SK-N-SH (cell line): ENCODE results near the gene CHAF1A. TPM values are rescaled to one million over a fixed set of nuclear protein-coding genes. Genes with fewer than 3 reads are reported as not detected.

Source experiments
- CTCF ChIA-PET: fragments of 300-600, 350-600 bp; formaldehyde crosslinking; extraction: SDS; loops from one replicate; lab custom pipeline; 2021; lab: Yijun Ruan, JAX
- POLR2A ChIA-PET: fragments of 350-600 bp; sonication (Branson Sonifier 250); formaldehyde crosslinking; extraction: SDS; loops from one replicate; lab custom pipeline; 2020; ENCODE audit warnings: antibody characterized with exemption, inconsistent platforms; lab: Yijun Ruan, JAX
- DNase-seq: peaks from one replicate; pipeline ENCODE4 v3.0.0; 2012
- H2AFZ ChIP-seq: fragments of 200-600 bp; sonication (generic); 2 replicates; pipeline ENCODE4 v1.8.1; 2016; ENCODE audit warnings: antibody characterized with exemption, mild to moderate bottlenecking, low read depth
- H3F3A ChIP-seq: fragments of 200-600 bp; sonication (generic); replicated peaks from 2 replicates; pipeline ENCODE3; 2016; ENCODE audit warnings: antibody characterized with exemption, mild to moderate bottlenecking; ENCODE audit not compliant: insufficient read depth
- H3K27ac ChIP-seq, 2 experiments: fragments of 200-500 bp in 1 of 2; fragments of 200-600 bp in 1 of 2; sonication (Bioruptor generic) in 1 of 2; sonication (generic), shearing (Covaris generic) in 1 of 2; 2 replicates each; pipeline versions ENCODE4 v1.5.1 to v1.6.1; 2014 to 2016; ENCODE audit warnings: low read depth in 2 of 2, inconsistent platforms in 1 of 2, low read length in 1 of 2, mild to moderate bottlenecking in 1 of 2, mixed read lengths in 1 of 2
- H3K27me3 ChIP-seq: fragments of 200-600 bp; sonication (generic), shearing (Covaris generic); 2 replicates; pipeline ENCODE4 v1.6.1; 2016; ENCODE audit warnings: mixed run types; ENCODE audit not compliant: insufficient read depth
- H3K36me3 ChIP-seq, 2 experiments: fragments of 200-500 bp in 1 of 2; fragments of 200-600 bp in 1 of 2; sonication (Bioruptor generic) in 1 of 2; sonication (generic) in 1 of 2; replicated peaks in 1 of 2; 2 replicates each; pipeline versions ENCODE3 to v1.5.1; 2014 to 2016; ENCODE audit warnings: low read length in 1 of 2, mild to moderate bottlenecking in 1 of 2; ENCODE audit not compliant: insufficient read depth in 2 of 2, control insufficient read depth in 1 of 2
- H3K4me1 ChIP-seq, 2 experiments: fragments of 200-500 bp in 1 of 2; fragments of 200-600 bp in 1 of 2; sonication (Bioruptor generic) in 1 of 2; sonication (generic), shearing (Covaris generic) in 1 of 2; 2 replicates each; pipeline versions ENCODE4 v1.5.1 to v1.6.1; 2014 to 2016; ENCODE audit warnings: low read depth in 1 of 2, low read length in 1 of 2, mixed run types in 1 of 2; ENCODE audit not compliant: insufficient read depth in 2 of 2, control insufficient read depth in 1 of 2
- H3K4me2 ChIP-seq: fragments of 200-600 bp; sonication (generic), shearing (Covaris generic); 2 replicates; pipeline ENCODE4 v1.6.1; 2017; ENCODE audit warnings: mixed run types
- H3K4me3 ChIP-seq, 2 experiments: fragments of 200-500 bp in 1 of 2; fragments of 200-600 bp in 1 of 2; sonication (Bioruptor generic) in 1 of 2; sonication (generic), shearing (Covaris generic) in 1 of 2; 2 replicates each; pipeline versions ENCODE4 v1.5.1 to v1.8.1; 2014 to 2016; ENCODE audit warnings: low read depth in 2 of 2, inconsistent platforms in 1 of 2, low read length in 1 of 2, mild to moderate bottlenecking in 1 of 2, mixed read lengths in 1 of 2, moderate library complexity in 1 of 2
- H3K79me2 ChIP-seq: fragments of 200-600 bp; sonication (generic); 2 replicates; pipeline ENCODE4 v1.8.1; 2017; ENCODE audit warnings: mild to moderate bottlenecking; ENCODE audit not compliant: insufficient read depth
- H3K9ac ChIP-seq: fragments of 200-600 bp; sonication (generic); 2 replicates; pipeline ENCODE4 v1.6.1; 2017; ENCODE audit warnings: mixed run types
- H3K9me2 ChIP-seq: fragments of 200-600 bp; sonication (generic); 2 replicates; pipeline ENCODE4 v1.6.1; 2017; ENCODE audit warnings: mixed run types
- H3K9me3 ChIP-seq: fragments of 200-600 bp; sonication (generic); 2 replicates; pipeline ENCODE4 v1.6.1; 2017; ENCODE audit warnings: mixed run types, mild to moderate bottlenecking, moderate library complexity
- H4K20me1 ChIP-seq: fragments of 200-600 bp; sonication (generic); 2 replicates; pipeline ENCODE4 v1.6.1; 2017; ENCODE audit warnings: mild to moderate bottlenecking, mixed run types; ENCODE audit not compliant: insufficient read depth
- FOXM1 ChIP-seq: IDR thresholded peaks from 2 replicates; pipeline ENCODE4 v1.4.0; 2012; ENCODE audit warnings: low read depth, mild to moderate bottlenecking
- GABPA ChIP-seq: IDR thresholded peaks from 2 replicates; pipeline ENCODE4 v1.4.0; 2012; ENCODE audit warnings: low read depth, mild to moderate bottlenecking
- GATA2 ChIP-seq: sonication (generic); formaldehyde crosslinking; IDR thresholded peaks from 2 replicates; pipeline ENCODE4 v1.5.0; 2020; ENCODE audit warnings: mild to moderate bottlenecking, missing genetic modification reagents
- JUND ChIP-seq: IDR thresholded peaks from 2 replicates; pipeline ENCODE4 v1.4.0; 2012
- MAX ChIP-seq: IDR thresholded peaks from 2 replicates; pipeline ENCODE4 v1.4.0; 2012; ENCODE audit warnings: low read depth
- NFIC ChIP-seq: IDR thresholded peaks from 2 replicates; pipeline ENCODE4 v1.4.0; 2012; ENCODE audit warnings: borderline replicate concordance
- RAD21 ChIP-seq: IDR thresholded peaks from 2 replicates; pipeline ENCODE4 v1.6.1; 2012; ENCODE audit warnings: mild to moderate bottlenecking, low read length
- RCOR1 ChIP-seq: fragments of 150-350 bp; IDR thresholded peaks from 2 replicates; pipeline ENCODE4 v1.6.1; 2017; ENCODE audit warnings: antibody characterized with exemption, low read length
- USF2 ChIP-seq: fragments of 150-350 bp; IDR thresholded peaks from 2 replicates; pipeline ENCODE4 v1.6.1; 2017; ENCODE audit warnings: antibody characterized with exemption, low read length, low read depth, borderline replicate concordance
- WGBS: methylation state at CpG from one replicate; pipeline ENCODE4 v1.1.6; 2017; ENCODE audit warnings: low lambda C conversion rate; 5-methylcytosine and 5-hydroxymethylcytosine counted together
- polyA plus RNA-seq, 3 experiments: library from polyadenylated mRNA; depleted of rRNA; stranded (reverse); fragments of >200 nt; gene quantifications; 2 replicates each; pipeline ENCODE4 v1.2.3, GENCODE V29; 2012

The CHAF1A gene
- polyA plus RNA-seq, 1 of the 3 experiments (the other 2 are of a cell fraction) = 18.0 TPM

GRCh38 chr19:4455719-4456475 lies 53.5 kb downstream of the CHAF1A start:
- peaks cover 20% of the 10 kb centered on the region; the same call in 1 of the 2 replicates for H4K20me1 ChIP-seq
- WGBS = 64% methylated on average over 13 of the region's 15 CpGs
- peak overlapping the region; percentile 58 to 87 for H3K4me3 ChIP-seq
- peaks cover 13 to 22% of the 10 kb centered on the region in 2 experiments for H3K36me3 ChIP-seq
- no peak for TF ChIP-seq JUND
- no peak for TF ChIP-seq FOXM1
- TF ChIP-seq USF2 = no peak
- TF ChIP-seq MAX = no peak
- TF ChIP-seq GATA2 = no peak
- no peak for TF ChIP-seq RCOR1
- TF ChIP-seq RAD21 = no peak
- no peaks in the 10 kb centered on the region for H3K9me2 ChIP-seq
- ChIA-PET CTCF (interaction anchor here (1.0 kb wide), 2 partner anchors 35 to 55 kb away, joined by 4 read pairs; no protein-coding TSS in a partner anchor), POLR2A (interaction anchor here (0.7 to 1.5 kb wide), 5 partner anchors 12 to 485 kb away, joined by 3 to 11 read pairs (median 6); partner anchors contain the start of genes DAPK3 and HDGFL2)
- peaks cover 32% of the 10 kb centered on the region for H3K79me2 ChIP-seq
- peak; percentile 49 for DNase-seq
- H3F3A ChIP-seq = peaks cover 8% of the 10 kb centered on the region
- H3K9me3 ChIP-seq = no peaks in the 10 kb centered on the region
- peak overlapping the region; percentile 100 for H3K4me2 ChIP-seq
- H3K27me3 ChIP-seq = no peaks in the 10 kb centered on the region
- peak overlapping the region; percentile 51 to 73; a peak in 3 of 4 replicates for H3K27ac ChIP-seq
- H3K4me1 ChIP-seq = peaks cover 6 to 13% of the 10 kb centered on the region in 2 experiments; a peak in 2 of 4 replicates
- peak overlapping the region; percentile 88 for H3K9ac ChIP-seq
- H2AFZ ChIP-seq = no peak overlapping the region

- H3K27me3 ChIP-seq = no peaks in the 10 kb centered on the region
- peaks cover 6 to 13% of the 10 kb centered on the region in 2 experiments; a peak in 2 of 4 replicates for H3K4me1 ChIP-seq
- H3F3A ChIP-seq = peaks cover 3% of the 10 kb centered on the region
- H3K9ac ChIP-seq = peak overlapping the region; percentile 88
- peaks cover 32% of the 10 kb centered on the region for H3K79me2 ChIP-seq
- peak; percentile 55 for DNase-seq
- no peaks in the 10 kb centered on the region for H3K9me3 ChIP-seq
- peak overlapping the region; percentile 100 for H3K4me2 ChIP-seq
- H3K9me2 ChIP-seq = no peaks in the 10 kb centered on the region
- H3K36me3 ChIP-seq = peaks cover 13 to 22% of the 10 kb centered on the region in 2 experiments
- WGBS = 8% methylated on average over 9 of the region's 9 CpGs
- H3K4me3 ChIP-seq = peak overlapping the region; percentile 58 to 87
- ChIA-PET CTCF (interaction anchor here (0.6 to 1.1 kb wide), 5 partner anchors 24 to 56 kb away, joined by 3 to 4 read pairs (median 3); partner anchors contain the start of gene CHAF1A), POLR2A (interaction anchor here (0.6 to 1.5 kb wide), 5 partner anchors 13 to 486 kb away, joined by 3 to 11 read pairs (median 6); partner anchors contain the start of genes DAPK3, EEF2 and HDGFL2)
- TF ChIP-seq GABPA = peak; percentile 33; the same call in 1 of the 2 replicates
- no peak for TF ChIP-seq NFIC
- H3K27ac ChIP-seq = peak overlapping the region; percentile 51 to 73; a peak in 3 of 4 replicates
- peaks cover 20% of the 10 kb centered on the region; the same call in 1 of the 2 replicates for H4K20me1 ChIP-seq
- H2AFZ ChIP-seq = peak overlapping the region; percentile 37; the same call in 1 of the 2 replicates
These were observed 54.0 kb downstream of the CHAF1A start for GRCh38 chr19:4456476-4456842.
